ENCODE results near the gene IFNA7.
"Not testable (repeated sequence)": the region's sequence is repeated elsewhere in the genome, so short reads cannot be mapped to it uniquely, and the experiment has no call there.

IFNA7 gene

GRCh38 chr9:21174671-21175070, 27.3 kb downstream of the IFNA7 start:
- no peak for DNase-seq

- no peak for DNase-seq
Measured at GRCh38 chr9:21172156-21172555, 29.8 kb downstream of the IFNA7 start.

DNA sequence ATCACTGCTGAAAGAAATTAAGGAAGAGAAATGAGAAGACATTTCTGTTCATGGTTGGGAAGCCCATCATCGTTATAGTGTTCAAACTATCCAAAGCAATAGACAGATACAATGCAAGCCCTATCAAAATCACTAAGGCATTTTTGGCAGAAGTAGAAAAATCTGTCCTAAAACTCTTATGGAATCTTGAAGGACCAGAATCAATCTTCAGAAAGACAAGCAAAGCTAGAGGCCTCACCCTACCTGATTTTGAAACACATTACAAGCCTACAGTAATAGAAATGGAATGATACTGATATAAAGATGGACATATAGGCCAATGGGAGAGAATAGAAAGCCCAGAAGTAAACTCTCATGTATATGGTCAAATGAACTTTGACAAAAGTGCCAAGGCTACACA, 30.7 kb downstream of the IFNA7 start:
- DNase-seq: no peak

GRCh38 chr9:21166560-21166959, 35.4 kb downstream of the IFNA7 start, which contains the start of gene IFNA21:
TSS of gene IFNA21 (minus strand) at chr9:21166660. CDS start at chr9:21166612, 48 bp downstream.
- not testable (repeated sequence) for DNase-seq

DNA sequence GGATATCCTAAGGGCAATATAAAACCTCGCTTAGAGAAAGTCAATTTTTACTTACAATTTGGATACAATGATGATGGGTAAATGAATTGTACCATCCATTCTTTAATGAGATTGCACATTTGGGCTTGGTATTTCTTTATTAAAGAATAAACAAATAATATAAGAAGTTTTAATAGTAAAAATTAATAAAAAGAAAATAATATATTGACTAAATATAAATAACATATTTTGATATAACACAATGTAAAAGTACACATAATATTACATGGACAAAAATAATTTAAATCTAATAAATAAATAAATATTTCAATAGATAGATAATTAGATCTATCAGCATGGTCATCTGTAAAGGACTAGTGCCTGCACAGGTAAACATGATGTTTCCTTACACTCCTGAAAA, 36.5 kb downstream of the IFNA7 start:
- no peak for DNase-seq

DNA sequence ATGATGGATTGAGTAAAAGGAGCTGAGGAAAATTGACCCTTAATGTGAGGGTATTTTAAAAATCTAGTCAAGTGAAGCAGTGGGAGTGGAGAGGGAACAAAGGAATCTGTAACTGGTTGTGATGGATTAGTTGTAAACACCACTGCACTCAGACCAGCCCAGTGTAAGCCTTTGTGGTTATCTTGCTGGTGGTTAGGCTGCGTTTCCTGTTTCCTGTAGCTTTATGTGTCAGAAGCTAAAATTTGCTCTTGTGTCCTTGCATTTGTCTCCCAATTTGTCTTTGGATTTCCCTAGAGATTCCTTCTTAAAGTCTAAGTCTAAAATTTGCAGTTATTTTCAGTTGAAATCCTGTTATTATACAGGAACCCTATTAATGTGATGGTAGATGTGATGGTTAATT, 41.8 kb downstream of the IFNA7 start:
- no peak for DNase-seq

DNA sequence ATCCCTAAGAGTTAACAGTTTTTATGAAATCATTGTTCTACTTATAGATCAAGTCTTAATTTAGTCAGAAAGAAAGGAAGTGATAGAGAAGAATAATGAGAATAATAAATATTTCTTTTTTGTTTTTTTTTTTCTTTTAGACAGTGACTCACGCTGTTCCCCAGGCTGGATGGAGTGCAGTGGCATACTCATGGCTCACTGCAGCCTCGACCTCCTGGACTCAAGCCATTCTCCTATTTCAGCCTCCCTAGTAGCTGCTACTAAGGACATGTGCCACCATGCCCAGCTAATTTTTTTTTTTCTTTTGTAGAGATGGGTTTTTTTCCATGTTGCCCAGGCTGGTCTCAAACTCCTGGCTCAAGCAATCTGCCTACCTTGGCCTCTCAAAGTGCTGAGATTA, 46.5 kb downstream of the IFNA7 start:
- no peak for DNase-seq

DNA sequence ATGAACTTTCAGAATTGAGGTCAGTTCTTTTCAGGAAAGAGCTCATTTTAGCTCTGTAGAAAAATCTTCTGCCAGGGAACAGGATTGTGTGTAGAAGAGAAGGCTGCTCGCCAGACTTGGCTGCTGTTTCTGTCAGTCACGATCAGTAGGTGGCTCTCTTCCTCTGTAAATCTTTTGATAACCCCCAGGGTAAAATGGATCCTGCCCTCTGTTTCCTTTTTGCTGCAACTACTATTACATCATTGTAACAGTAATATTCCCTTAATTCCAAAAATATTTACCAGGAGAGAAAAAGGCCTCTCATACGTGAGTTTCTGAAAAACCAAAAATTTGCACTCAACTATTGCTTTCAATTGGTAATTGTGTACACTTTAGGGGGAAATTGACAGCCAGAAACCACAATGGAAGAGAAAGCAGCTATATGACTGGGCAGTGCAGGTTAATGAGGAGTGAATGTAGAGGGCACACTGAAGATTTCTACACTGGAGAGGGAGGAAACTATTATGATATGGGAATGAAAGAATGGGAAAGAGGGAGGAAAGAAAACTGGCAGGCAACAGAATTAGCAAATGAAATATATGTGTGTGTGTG, 47.9 kb downstream of the IFNA7 start:
- DNase-seq: no peak

- no peak for DNase-seq
Measured at GRCh38 chr9:21153336-21154017, 48.5 kb downstream of the IFNA7 start.
